HG03135 (cell line): ENCODE data around the gene ESYT3.
"Not testable (repeated sequence)": the region's sequence is repeated elsewhere in the genome, so short reads cannot be mapped to it uniquely, and the experiment has no call there.

ENCODE experiments used
- ATAC-seq: cut with Tn5 transposase; IDR thresholded peaks from one replicate; pipeline ENCODE4 v1.9.1; 2021; ENCODE audit warnings: mild to moderate bottlenecking, moderate library complexity; ENCODE audit not compliant: unreplicated experiment

The ESYT3 gene

DNA sequence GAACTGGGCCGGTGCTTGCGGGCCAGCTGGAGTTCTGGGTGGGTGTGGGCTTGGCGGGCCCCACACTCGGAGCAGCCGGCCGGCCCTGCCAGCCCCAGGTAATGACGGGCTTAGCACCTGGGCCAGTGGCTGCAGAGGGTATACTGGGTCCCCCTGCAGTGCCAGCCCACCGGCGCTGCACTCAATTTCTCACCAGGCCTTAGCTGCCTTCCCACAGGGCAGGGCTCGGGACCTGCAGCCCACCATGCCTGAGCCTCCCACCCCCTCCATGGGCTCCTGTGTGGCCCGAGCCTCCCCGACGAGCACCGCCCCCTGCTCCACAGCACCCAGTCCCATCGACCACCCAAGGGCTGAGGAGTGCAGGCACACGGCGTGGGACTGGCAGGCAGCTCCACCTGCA, 50.3 kb downstream of the ESYT3 start:
- ATAC-seq, result not testable (repeated sequence)

DNA sequence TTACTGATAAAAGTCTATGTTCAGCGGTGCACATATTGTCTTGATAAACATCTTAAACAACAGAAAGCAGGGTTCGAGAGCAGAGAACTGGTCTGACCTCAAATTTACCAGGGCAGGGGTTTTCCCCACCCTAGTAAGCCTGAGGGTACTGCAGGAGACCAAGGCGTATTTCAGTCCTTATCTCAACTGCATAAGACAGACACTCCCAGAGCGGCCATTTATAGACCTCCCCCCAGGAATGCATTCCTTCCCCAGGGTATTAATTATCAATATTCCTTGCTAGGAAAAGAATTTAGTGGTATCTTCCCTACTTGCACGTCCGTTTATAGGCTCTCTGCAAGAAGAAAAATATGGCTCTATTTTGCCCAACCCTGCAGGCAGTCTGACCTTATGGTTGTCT, 52.2 kb downstream of the ESYT3 start:
- ATAC-seq, result not testable (repeated sequence)

DNA sequence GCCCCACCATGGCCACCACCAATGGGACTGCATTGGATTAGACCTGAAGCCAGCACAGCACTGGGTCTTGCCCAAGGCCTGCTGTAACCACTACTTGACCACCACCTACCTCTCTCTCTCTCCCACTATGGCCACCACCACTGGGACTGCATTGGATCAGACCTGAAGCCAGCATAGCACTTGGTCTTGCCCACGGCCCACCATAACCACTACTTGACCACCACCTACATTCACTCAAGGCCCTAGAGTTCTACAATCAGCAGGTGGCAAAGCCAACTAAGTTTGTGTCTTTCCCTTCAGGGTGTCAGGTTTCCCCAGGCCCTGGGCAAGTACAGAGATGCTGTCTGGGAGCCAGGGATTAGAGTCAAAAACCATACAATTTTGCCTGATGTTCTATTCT, 57.6 kb downstream of the ESYT3 start:
- ATAC-seq, result no peak

DNA sequence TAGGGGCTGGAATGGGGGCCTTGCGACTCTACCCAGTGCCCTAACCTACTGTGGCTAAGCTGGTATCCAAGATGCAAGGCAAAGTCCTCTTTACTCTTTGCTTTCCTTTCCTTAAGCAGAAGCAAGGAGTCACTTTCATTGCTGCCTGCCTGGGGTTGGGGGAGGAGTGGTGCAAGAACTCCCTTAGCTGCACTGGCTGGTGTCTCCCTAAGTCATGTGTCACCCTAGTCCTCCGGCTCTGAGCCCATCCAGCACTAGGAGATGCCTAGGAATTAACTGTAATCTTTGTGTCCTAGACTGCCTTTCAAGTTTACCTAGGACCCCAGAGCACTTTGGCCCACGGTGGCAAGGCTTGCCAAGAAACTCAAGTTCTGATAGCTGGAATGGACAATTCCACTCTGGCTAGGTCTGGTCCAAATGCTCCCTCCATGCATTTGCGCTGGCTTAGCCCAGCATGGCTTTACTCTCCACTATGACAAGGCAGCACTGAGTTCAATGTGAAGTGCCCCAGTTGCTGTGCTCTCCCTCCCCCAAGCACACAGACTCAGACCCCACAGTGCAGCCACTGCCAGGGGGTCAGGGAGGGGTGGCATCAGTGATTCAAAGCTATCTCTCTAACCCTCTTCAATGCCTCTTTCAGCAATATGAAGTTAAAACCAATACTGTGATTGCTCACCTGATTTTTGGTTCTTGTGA, 58.7 kb downstream of the ESYT3 start:
- no peak for ATAC-seq

- no peak for ATAC-seq
These were observed 59.6 kb downstream of the ESYT3 start for GRCh38 chr3:138493804-138494606.

- ATAC-seq, result no peak
These were observed 60.2 kb downstream of the ESYT3 start for GRCh38 chr3:138494607-138494929.

GRCh38 chr3:138495638-138496037, 61.2 kb downstream of the ESYT3 start:
- not testable (repeated sequence) for ATAC-seq

GRCh38 chr3:138496436-138496835, 62.0 kb downstream of the ESYT3 start:
- ATAC-seq, result no peak

DNA sequence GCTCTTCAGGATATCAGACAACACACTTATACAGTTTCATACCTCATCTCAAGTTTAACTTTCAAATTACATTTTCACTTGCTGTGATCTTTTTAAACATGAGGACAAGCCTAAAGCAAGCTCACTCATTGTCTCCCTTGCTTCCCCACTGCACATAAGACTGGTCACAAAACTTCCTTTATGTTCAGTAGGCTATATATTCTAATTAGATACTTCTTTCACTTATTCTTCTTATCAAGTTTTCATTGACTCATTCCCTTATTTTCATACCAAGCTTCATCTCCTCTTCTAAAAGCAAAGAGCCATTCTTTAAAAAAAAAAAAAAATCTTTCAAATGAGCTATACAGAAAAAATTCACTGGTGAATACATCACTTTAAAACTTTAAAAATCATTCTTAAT, 62.6 kb downstream of the ESYT3 start:
- no peak for ATAC-seq

DNA sequence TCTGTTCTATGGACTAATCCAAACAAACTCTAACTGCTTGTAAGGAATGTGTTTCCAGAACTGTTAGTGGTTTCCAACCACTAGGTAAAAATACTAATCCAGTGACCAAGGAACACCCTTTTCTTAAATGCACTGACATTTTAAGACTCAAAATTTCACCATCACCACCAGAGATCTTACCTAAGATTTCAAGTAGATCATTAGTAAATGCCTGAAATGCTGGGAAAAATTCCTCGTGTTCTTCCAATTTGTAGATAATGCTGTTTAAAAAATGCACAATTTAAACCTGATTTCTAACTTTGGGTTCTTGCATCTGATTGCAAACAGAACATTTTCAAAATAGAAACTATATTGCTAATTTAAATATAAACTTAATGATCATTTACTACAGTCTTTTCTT, 63.4 kb downstream of the ESYT3 start:
- no peak for ATAC-seq

GRCh38 chr3:138498991-138499390, 64.6 kb downstream of the ESYT3 start:
- no peak for ATAC-seq

GRCh38 chr3:138507524-138507923, 73.1 kb downstream of the ESYT3 start:
- ATAC-seq, result no peak

DNA sequence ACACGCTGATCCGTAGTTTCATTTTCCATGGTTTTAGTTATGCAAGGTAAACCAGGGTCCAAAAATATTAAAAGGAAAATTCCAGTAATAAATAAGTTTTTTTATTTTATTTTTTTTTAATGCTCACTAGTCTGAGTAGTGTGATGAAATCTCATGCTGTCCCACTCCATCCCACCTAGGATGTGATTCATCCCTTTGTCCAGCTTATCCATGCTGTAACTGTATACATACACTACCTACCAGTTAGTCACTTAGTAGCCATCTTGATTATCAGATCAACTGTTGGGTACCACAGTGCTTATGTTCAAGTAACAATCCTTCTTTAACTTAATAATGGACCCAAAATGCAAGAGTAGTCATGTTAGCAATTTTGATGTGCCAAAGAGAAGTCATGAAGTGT, 75.2 kb downstream of the ESYT3 start:
- no peak for ATAC-seq

- ATAC-seq, result no peak
These were observed 77.5 kb downstream of the ESYT3 start for GRCh38 chr3:138511945-138512344.

DNA sequence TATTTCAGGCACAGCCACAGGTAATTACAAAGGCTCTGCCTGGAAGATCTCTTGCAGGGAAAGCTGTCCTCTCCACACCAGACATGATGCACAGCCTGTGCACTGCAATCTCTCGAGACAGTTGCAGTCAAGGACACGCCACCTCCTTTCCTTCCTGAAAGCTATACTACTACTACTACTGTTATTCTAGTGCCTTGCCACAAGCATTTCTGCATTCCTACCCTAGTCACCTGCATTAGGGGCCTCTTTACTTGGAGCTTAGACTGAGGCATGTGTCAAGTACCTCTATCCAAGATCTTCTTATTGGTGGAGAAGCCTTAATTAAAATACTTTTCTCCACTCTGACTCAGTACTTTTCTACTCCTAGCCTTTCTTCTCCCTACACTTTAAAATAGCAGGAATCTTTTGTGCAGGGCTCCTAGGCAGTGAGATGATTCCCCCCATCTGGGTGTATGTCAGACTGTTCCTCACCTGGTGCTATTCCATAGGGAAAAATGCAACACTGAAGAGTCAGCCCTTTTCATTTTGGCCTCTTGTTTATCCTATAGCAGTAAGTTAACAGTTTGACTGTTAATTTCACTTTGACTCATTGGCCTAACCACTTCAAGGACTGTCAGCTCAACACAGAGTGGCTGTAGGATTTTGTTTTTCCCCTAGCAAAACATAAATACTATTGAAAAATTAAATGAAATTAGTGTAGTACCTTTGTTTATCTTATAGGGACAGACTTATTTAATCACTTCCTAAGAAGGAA, 78.9 kb downstream of the ESYT3 start:
- no peak for ATAC-seq

DNA sequence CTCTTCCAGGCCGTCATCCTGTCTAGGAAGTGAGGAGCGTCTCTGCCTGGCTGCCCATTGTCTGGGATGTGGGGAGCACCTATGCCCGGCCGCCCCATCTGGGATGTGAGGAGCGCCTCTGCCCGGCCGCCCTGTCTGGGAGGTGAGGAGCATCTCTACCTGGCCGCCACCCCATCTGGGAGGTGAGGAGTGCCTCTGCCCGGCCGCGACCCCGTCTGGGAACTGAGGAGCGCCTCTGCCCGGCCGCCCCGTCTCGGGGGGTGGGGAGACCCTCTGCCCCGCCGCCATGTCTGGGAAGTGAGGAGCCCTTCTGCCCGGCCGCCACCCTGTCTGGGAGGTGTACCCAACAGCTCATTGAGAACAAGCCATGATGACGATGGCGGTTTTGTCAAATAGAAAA, 87.0 kb downstream of the ESYT3 start:
- ATAC-seq, result not testable (repeated sequence)
